ENCODE results near the gene SCARB1.

- no peak for TF ChIP-seq CTCF (IDR thresholded peaks at IDR 0.05; ENCODE audit: low read length)
- no peak for TF ChIP-seq EZH2 (IDR thresholded peaks at IDR 0.05; ENCODE audit: borderline replicate concordance, low read length)
These were observed 32.1 kb downstream of the SCARB1 start for GRCh38 chr12:124831590-124831989.
